GM10266 (cell line): ENCODE results near the gene IL6R.

Experiments
- DNase-seq: peaks from one replicate; pipeline ENCODE4 v3.0.0; 2012; ENCODE audit errors: extremely low spot score
- CTCF ChIP-seq: IDR thresholded peaks from 2 replicates; pipeline ENCODE4 v1.5.1; 2012; ENCODE audit warnings: mild to moderate bottlenecking, low read depth; ENCODE audit not compliant: control insufficient read depth, insufficient read depth; ENCODE audit errors: missing control alignments

The IL6R gene

GRCh38 chr1:154478013-154478412 is 72.9 kb downstream of the IL6R start:
- DNase-seq, result no peak
- TF ChIP-seq CTCF, result no peak

DNA sequence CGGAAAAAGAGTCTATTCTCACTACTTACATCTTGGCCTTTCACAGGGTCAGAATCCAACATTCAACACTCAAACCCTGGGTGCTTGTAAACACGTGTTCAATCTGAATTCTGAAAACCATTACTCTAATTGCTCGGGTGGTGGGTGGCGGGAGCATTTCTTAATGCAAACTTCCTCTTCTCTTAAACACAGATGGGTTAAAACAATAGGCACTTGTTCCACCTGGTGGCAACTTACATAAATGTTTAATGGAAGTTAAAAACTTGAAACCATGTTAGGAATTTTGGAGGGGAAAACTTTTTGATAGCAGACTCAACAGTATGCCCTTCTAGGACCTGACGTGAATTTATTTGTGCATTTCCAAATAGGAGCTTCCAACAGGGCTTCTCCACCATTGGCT is 73.5 kb downstream of the IL6R start:
- TF ChIP-seq CTCF, result peak; percentile 22
- DNase-seq, result peak; percentile 43

- peak; percentile 94 for TF ChIP-seq CTCF
- peak; percentile 80 for DNase-seq
Measured at GRCh38 chr1:154479764-154480421, 74.8 kb downstream of the IL6R start.

DNA sequence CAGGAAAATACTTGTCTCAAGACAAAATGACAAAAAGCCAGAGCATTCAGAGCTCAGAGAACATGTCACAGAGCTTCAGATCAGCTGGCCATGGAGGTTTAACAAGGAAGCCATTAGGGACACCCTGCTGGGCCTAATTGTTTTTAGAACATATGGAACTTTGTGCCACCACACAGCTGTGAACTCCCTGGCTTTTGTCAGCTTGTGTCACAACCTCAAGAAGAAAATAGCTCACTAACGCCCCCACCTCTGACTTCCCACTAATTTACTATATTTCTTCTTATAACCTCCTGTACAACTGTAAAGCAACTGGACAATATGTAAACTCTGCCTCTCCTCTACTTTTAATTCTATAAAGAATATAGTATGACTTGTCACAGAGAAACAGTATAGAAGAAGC is 75.9 kb downstream of the IL6R start:
- DNase-seq, result no peak
- TF ChIP-seq CTCF, result no peak

DNA sequence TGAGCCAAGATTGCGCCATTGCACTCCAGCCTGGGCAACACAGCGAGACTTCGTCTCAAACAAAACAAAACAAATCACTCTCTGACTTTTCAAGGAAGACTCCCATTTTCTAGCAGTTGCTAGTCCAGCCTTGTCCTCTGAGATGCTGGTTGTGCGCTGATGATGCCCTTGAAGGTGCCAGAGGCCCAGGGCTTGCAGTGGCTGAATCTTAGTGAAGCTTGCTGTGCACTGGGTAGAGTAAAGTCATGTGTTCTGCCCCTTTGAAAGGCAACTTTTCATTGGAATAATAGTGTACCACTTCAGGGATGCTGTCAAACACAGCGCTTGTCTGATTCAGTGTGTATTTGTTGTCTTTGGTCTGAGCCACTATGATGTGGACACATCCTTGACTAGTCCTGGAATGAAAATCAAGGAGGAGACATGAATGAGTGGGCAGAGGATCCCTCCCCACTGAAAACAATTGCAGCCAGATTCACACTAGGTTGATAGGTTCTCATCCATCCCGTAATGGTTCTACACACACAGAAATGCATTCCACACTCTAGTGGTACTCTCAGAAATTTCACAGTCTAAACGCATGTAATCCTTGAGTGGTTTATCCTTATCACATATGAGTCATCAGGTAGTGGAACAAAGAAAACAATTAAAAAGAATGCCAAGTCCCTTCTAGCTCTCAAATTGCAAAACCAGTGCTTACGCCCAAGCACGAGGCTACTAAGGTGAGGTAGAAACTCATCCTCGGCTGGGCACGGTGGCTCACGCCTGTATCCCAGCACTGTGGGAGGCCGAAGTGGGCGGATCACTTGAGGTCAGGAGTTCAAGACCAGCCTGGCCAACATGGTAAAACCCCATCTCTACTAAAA is 79.0 kb downstream of the IL6R start:
- TF ChIP-seq CTCF, result no peak
- DNase-seq, result no peak

GRCh38 chr1:154485106-154485505 is 80.0 kb downstream of the IL6R start:
- TF ChIP-seq CTCF, result no peak

More at GRCh38 chr1:154485106-154485505, 80.0 kb downstream of the IL6R start:
- DNase-seq, result no peak
